Measurements from ENCODE around the gene DGKI.

Gene DGKI

GRCh38 chr7:137787301-137787976 is 59.3 kb downstream of the DGKI start:
- no peak for DNase-seq

GRCh38 chr7:137778511-137778910 is 68.3 kb downstream of the DGKI start:
- no peak for DNase-seq

GRCh38 chr7:137774793-137775201 is 72.0 kb downstream of the DGKI start:
- DNase-seq = no peak

- DNase-seq = no peak
Observed at GRCh38 chr7:137772748-137773147, 74.0 kb downstream of the DGKI start.

- DNase-seq = no peak
Observed at GRCh38 chr7:137772316-137772715, 74.5 kb downstream of the DGKI start.

GRCh38 chr7:137771679-137772078 is 75.1 kb downstream of the DGKI start:
- no peak for DNase-seq

- DNase-seq = no peak
Observed at GRCh38 chr7:137771273-137771672, 75.5 kb downstream of the DGKI start.

GRCh38 chr7:137768366-137768765 is 78.4 kb downstream of the DGKI start:
- DNase-seq = no peak

- no peak for DNase-seq
Observed at GRCh38 chr7:137762334-137762733, 84.4 kb downstream of the DGKI start.

GRCh38 chr7:137760111-137760510 is 86.7 kb downstream of the DGKI start:
- no peak for DNase-seq

- DNase-seq = no peak
Observed at GRCh38 chr7:137757146-137757925, 89.4 kb downstream of the DGKI start.

- DNase-seq = no peak
Observed at GRCh38 chr7:137755846-137756651, 90.7 kb downstream of the DGKI start.

GRCh38 chr7:137755427-137755826 is 91.3 kb downstream of the DGKI start:
- no peak for DNase-seq

GRCh38 chr7:137753948-137754851 is 92.6 kb downstream of the DGKI start:
- no peak for DNase-seq

GRCh38 chr7:137753575-137753947 is 93.2 kb downstream of the DGKI start:
- no peak for DNase-seq

- DNase-seq = no peak
Observed at GRCh38 chr7:137753067-137753466, 93.7 kb downstream of the DGKI start.

- DNase-seq = no peak
Observed at GRCh38 chr7:137751361-137752009, 95.3 kb downstream of the DGKI start.

- DNase-seq = no peak
Observed at GRCh38 chr7:137747359-137748031, 99.3 kb downstream of the DGKI start.

- DNase-seq = no peak
Observed at GRCh38 chr7:137743021-137743420, 103.8 kb downstream of the DGKI start.

- DNase-seq = no peak
Observed at GRCh38 chr7:137742051-137742450, 104.7 kb downstream of the DGKI start.

- no peak for DNase-seq
Observed at GRCh38 chr7:137741443-137741842, 105.3 kb downstream of the DGKI start.

Data from activated T-cell treated with anti-CD3 and anti-CD28 coated beads for 4 hours (primary cell).